IMR-90 (cell line): ENCODE data around the gene CCDC88A. TPM values are rescaled to one million over a fixed set of nuclear protein-coding genes. Genes with fewer than 3 reads are reported as not detected.

Experiments used
- ATAC-seq: fragments of 200-7000 bp; cut with Tn5 transposase; 2 replicates; pipeline ENCODE4 v1.9.1; 2020; ENCODE audit warnings: low read depth, mild to moderate bottlenecking, moderate library complexity
- BruUV-seq: library from RNA; stranded (reverse); fragments of 400-500 nt; replicated peaks from 2 replicates; lab custom pipeline; 2021; lab: Mats Ljungman, UMichigan
- CTCF ChIA-PET: fragments of 300-600 bp; formaldehyde crosslinking; extraction: SDS; loops from one replicate; lab custom pipeline; 2021; ENCODE audit warnings: antibody characterized with exemption; lab: Yijun Ruan, JAX
- POLR2A ChIA-PET: fragments of 300-600 bp; sonication (Branson Sonifier 250); formaldehyde crosslinking; loops from one replicate; lab custom pipeline; 2022; ENCODE audit warnings: antibody characterized with exemption; ENCODE audit not compliant: unreplicated experiment; lab: Charles Lee
- DNase-seq: peaks from one replicate; pipeline ENCODE4 v3.0.0; 2013
- H2AFZ ChIP-seq: replicated peaks from 2 replicates; pipeline ENCODE3; 2013; ENCODE audit warnings: low read length, mild to moderate bottlenecking; ENCODE audit not compliant: poor library complexity
- H2AK5ac ChIP-seq: 2 replicates; pipeline ENCODE4 v1.6.1; 2013; ENCODE audit warnings: low read depth, low read length, inconsistent platforms
- H2AK9ac ChIP-seq: replicated peaks from 2 replicates; pipeline ENCODE3; 2013; ENCODE audit warnings: mild to moderate bottlenecking, low read depth, low read length, moderate library complexity; ENCODE audit not compliant: poor library complexity
- H2BK120ac ChIP-seq: 2 replicates; pipeline ENCODE4 v1.6.1; 2013; ENCODE audit warnings: low read depth, low read length, inconsistent platforms
- H2BK15ac ChIP-seq: 3 replicates; pipeline ENCODE4 v1.6.1; 2013; ENCODE audit warnings: low read depth, low read length, inconsistent platforms
- H2BK20ac ChIP-seq: 2 replicates; pipeline ENCODE4 v1.6.1; 2013; ENCODE audit warnings: low read depth, mild to moderate bottlenecking, inconsistent platforms, low read length, moderate library complexity
- H2BK5ac ChIP-seq: 2 replicates; pipeline ENCODE4 v1.6.1; 2013; ENCODE audit warnings: mild to moderate bottlenecking, low read depth, low read length, inconsistent platforms; ENCODE audit not compliant: poor library complexity, severe bottlenecking
- H3K14ac ChIP-seq: replicated peaks from 2 replicates; pipeline ENCODE4 v1.6.1; 2013; ENCODE audit warnings: low read depth, low read length, inconsistent platforms
- H3K18ac ChIP-seq: 2 replicates; pipeline ENCODE4 v1.6.1; 2013; ENCODE audit warnings: low read depth, low read length, control low read depth
- H3K23ac ChIP-seq: 2 replicates; pipeline ENCODE4 v1.6.1; 2013; ENCODE audit warnings: low read depth, low read length, inconsistent platforms
- H3K27ac ChIP-seq: 2 replicates; pipeline ENCODE4 v1.5.1; 2013; ENCODE audit warnings: mild to moderate bottlenecking, control low read depth, low read length; ENCODE audit not compliant: insufficient read depth
- H3K27me3 ChIP-seq: 2 replicates; pipeline ENCODE4 v1.6.1; 2013; ENCODE audit warnings: low read length; ENCODE audit not compliant: control insufficient read depth, insufficient read depth
- H3K36me3 ChIP-seq: 2 replicates; pipeline ENCODE4 v1.6.1; 2013; ENCODE audit warnings: low read length, mixed read lengths; ENCODE audit not compliant: control insufficient read depth, insufficient read depth
- H3K4ac ChIP-seq: 2 replicates; pipeline ENCODE4 v1.6.1; 2013; ENCODE audit warnings: low read depth, low read length, inconsistent platforms
- H3K4me1 ChIP-seq: 2 replicates; pipeline ENCODE4 v1.6.1; 2013; ENCODE audit warnings: low read length, mixed read lengths; ENCODE audit not compliant: control insufficient read depth, insufficient read depth
- H3K4me2 ChIP-seq: 2 replicates; pipeline ENCODE4 v1.6.1; 2013; ENCODE audit warnings: low read depth, mild to moderate bottlenecking, control low read depth, low read length, moderate library complexity
- H3K4me3 ChIP-seq: 2 replicates; pipeline ENCODE4 v1.5.1; 2013; ENCODE audit warnings: low read depth, mild to moderate bottlenecking, control low read depth, low read length, moderate library complexity; ENCODE audit not compliant: insufficient read depth
- H3K56ac ChIP-seq: 2 replicates; pipeline ENCODE4 v1.6.1; 2013; ENCODE audit warnings: low read length, inconsistent platforms; ENCODE audit not compliant: insufficient read depth; ENCODE audit errors: extremely low read depth
- H3K79me1 ChIP-seq, 2 experiments: 2 replicates each; pipeline ENCODE4 v1.6.1; 2013; ENCODE audit warnings: low read length in 2 of 2, inconsistent platforms in 1 of 2, low read depth in 1 of 2
- H3K9ac ChIP-seq: 2 replicates; pipeline ENCODE4 v1.6.1; 2013; ENCODE audit warnings: low read depth, low read length, control low read depth
- H3K9me1 ChIP-seq: 2 replicates; pipeline ENCODE4 v1.6.1; 2013; ENCODE audit warnings: low read length, inconsistent platforms; ENCODE audit not compliant: insufficient read depth
- H3K9me3 ChIP-seq: 2 replicates; pipeline ENCODE4 v1.6.1; 2013; ENCODE audit warnings: low read length; ENCODE audit not compliant: control insufficient read depth, insufficient read depth
- H4K20me1 ChIP-seq: 2 replicates; pipeline ENCODE4 v1.6.1; 2013; ENCODE audit warnings: low read length, inconsistent platforms; ENCODE audit not compliant: insufficient read depth
- H4K5ac ChIP-seq: 2 replicates; pipeline ENCODE4 v1.6.1; 2013; ENCODE audit warnings: mild to moderate bottlenecking, low read depth, low read length, control low read depth
- H4K8ac ChIP-seq, 2 experiments: 2 replicates each; pipeline ENCODE4 v1.6.1; 2013; ENCODE audit warnings: low read depth in 2 of 2, low read length in 2 of 2, control low read depth in 1 of 2, inconsistent platforms in 1 of 2
- H4K91ac ChIP-seq: 2 replicates; pipeline ENCODE4 v1.6.1; 2013; ENCODE audit warnings: low read depth, low read length, inconsistent platforms; ENCODE audit not compliant: insufficient read depth
- BHLHE40 ChIP-seq: fragments of 150-350 bp; IDR thresholded peaks from 2 replicates; pipeline ENCODE4 v1.6.1; 2016; ENCODE audit warnings: mild to moderate bottlenecking, low read depth, low read length
- CEBPB ChIP-seq: IDR thresholded peaks from 2 replicates; pipeline ENCODE4 v1.6.1; 2012; ENCODE audit warnings: low read depth, low read length, improper control_type of control experiment
- CHD1 ChIP-seq: IDR thresholded peaks from 2 replicates; pipeline ENCODE4 v1.6.1; 2012; ENCODE audit warnings: low read depth, low read length, improper control_type of control experiment
- ELK1 ChIP-seq: fragments of 150-350 bp; IDR thresholded peaks from 2 replicates; pipeline ENCODE4 v1.6.1; 2016; ENCODE audit warnings: low read depth, mild to moderate bottlenecking, low read length, moderate library complexity, borderline replicate concordance
- FOS ChIP-seq: fragments of 150-350 bp; IDR thresholded peaks from 2 replicates; pipeline ENCODE4 v1.6.1; 2016; ENCODE audit warnings: low read depth, low read length
- MAFK ChIP-seq: IDR thresholded peaks from 2 replicates; pipeline ENCODE4 v1.6.1; 2012; ENCODE audit warnings: low read depth, low read length, improper control_type of control experiment
- MXI1 ChIP-seq: IDR thresholded peaks from 2 replicates; pipeline ENCODE4 v1.6.1; 2012; ENCODE audit warnings: low read depth, mild to moderate bottlenecking, low read length, moderate library complexity, borderline replicate concordance
- NFE2L2 ChIP-seq: fragments of 150-350 bp; IDR thresholded peaks from 2 replicates; pipeline ENCODE4 v1.6.1; 2016; ENCODE audit warnings: low read depth, mild to moderate bottlenecking, low read length
- POLR2A ChIP-seq: IDR thresholded peaks from 2 replicates; pipeline ENCODE4 v1.6.1; 2012; ENCODE audit warnings: mild to moderate bottlenecking, low read depth, low read length
- RAD21 ChIP-seq: IDR thresholded peaks from 2 replicates; pipeline ENCODE4 v1.6.1; 2012; ENCODE audit warnings: low read length, improper control_type of control experiment
- RCOR1 ChIP-seq: IDR thresholded peaks from 2 replicates; pipeline ENCODE4 v1.6.1; 2012; ENCODE audit warnings: mild to moderate bottlenecking, low read length, improper control_type of control experiment; ENCODE audit not compliant: insufficient replicate concordance
- RFX5 ChIP-seq: IDR thresholded peaks from 2 replicates; pipeline ENCODE4 v1.8.0; 2012; ENCODE audit warnings: low read depth, mild to moderate bottlenecking, low read length, moderate library complexity
- SMC3 ChIP-seq: fragments of 150-350 bp; IDR thresholded peaks from 2 replicates; pipeline ENCODE4 v1.6.1; 2016; ENCODE audit warnings: low read depth, mild to moderate bottlenecking, antibody characterized with exemption, low read length, moderate library complexity
- WGBS, 2 experiments: methylation state at CpG; one replicate each; pipeline versions ENCODE4 v1.1.5 to v1.1.7; 2013; ENCODE audit warnings: missing lambda C conversion rate in 2 of 2; ENCODE audit not compliant: insufficient read length in 1 of 2; ENCODE audit errors: extremely low coverage in 2 of 2; 5-methylcytosine and 5-hydroxymethylcytosine counted together
- dilution Hi-C: fragments of 300-500 bp; cut with HindIII; formaldehyde crosslinking; loops from one replicate; pipeline ENCODE4 v1.14.3; 2018; ENCODE audit warnings: low sequenced_read_pairs; ENCODE audit not compliant: unreplicated experiment
- in situ Hi-C: fragments of 300-500 bp; cut with MboI; formaldehyde crosslinking; loops from 3 replicates; pipeline ENCODE4 v1.14.3; 2019; ENCODE audit warnings: low sequenced_read_pairs, inconsistent platforms, mixed read lengths
- intact Hi-C: fragments of 100-400 bp; cut with micrococcal nuclease; formaldehyde crosslinking; loops from 2 replicates; pipeline ENCODE4 v1.10.0; 2022
- polyA plus RNA-seq, 3 experiments: library from polyadenylated mRNA; depleted of rRNA; stranded (reverse); fragments of >200 nt; gene quantifications; 2 replicates each; pipeline ENCODE4 v1.2.3, GENCODE V29; 2012; ENCODE audit warnings: low replicate concordance in 1 of 3
- total RNA-seq: library from RNA; depleted of rRNA; stranded (reverse); fragments of >200 nt; gene quantifications from 2 replicates; pipeline ENCODE4 v1.2.3, GENCODE V29; 2012

CCDC88A gene
- total and polyA plus RNA-seq, 2 of the 4 experiments (the other 2 are of a cell fraction), result 15.6 to 63.8 TPM

- H3K79me1 ChIP-seq, result no peaks in the 10 kb centered on the region
- peak overlapping the region; percentile 5; the same call in 1 of the 2 replicates for H3K4ac ChIP-seq
- H3K56ac ChIP-seq, result no peak overlapping the region
- dilution Hi-C loops (no loop called here), intact Hi-C loops (no loop called here), in situ Hi-C loops (no loop called here)
- DNase-seq (peak; percentile 94), ATAC-seq (peak; percentile 89)
- no peak overlapping the region for H2AK9ac ChIP-seq
- H2AFZ ChIP-seq, result peak overlapping the region; percentile 4
- H3K18ac ChIP-seq, result no peak overlapping the region
- H2BK20ac ChIP-seq, result no peak overlapping the region
- peaks cover 2% of the 10 kb centered on the region; the same call in 1 of the 2 replicates for H3K27me3 ChIP-seq
- H3K9ac ChIP-seq, result no peak overlapping the region
- H3K36me3 ChIP-seq, result no peaks in the 10 kb centered on the region
- no peak overlapping the region for H3K23ac ChIP-seq
- H3K14ac ChIP-seq, result no peak overlapping the region
- H2BK5ac ChIP-seq, result no peak overlapping the region
- H3K4me1 ChIP-seq, result peaks cover 4% of the 10 kb centered on the region
- H3K4me3 ChIP-seq, result no peak overlapping the region
- H2BK15ac ChIP-seq, result no peak overlapping the region; the same call in 2 of the 3 replicates
- BruUV-seq, result no TSS peak
- H3K9me1 ChIP-seq, result peaks cover 6% of the 10 kb centered on the region; the same call in 1 of the 2 replicates
- no peak overlapping the region for H4K91ac ChIP-seq
- H2BK120ac ChIP-seq, result peak overlapping the region; percentile 12; the same call in 1 of the 2 replicates
- H4K5ac ChIP-seq, result no peak overlapping the region
- H4K8ac ChIP-seq, result peak overlapping the region in 1 of 2 experiments; percentile 14; a peak in 1 of 4 replicates
- no CpG with 5 or more reads among the region's 3 CpGs for WGBS, 2 experiments
- no peaks in the 10 kb centered on the region for H3K9me3 ChIP-seq
- CTCF ChIA-PET, result no interaction called here
- no peak for TF ChIP-seq MXI1
- TF ChIP-seq MAFK, result peak; percentile 27; the same call in 1 of the 2 replicates
- TF ChIP-seq CEBPB, result peak; percentile 97
- TF ChIP-seq FOS, result peak; percentile 84
- no peak for TF ChIP-seq NFE2L2
- no peak for TF ChIP-seq SMC3
- peak; percentile 72 for TF ChIP-seq BHLHE40
- no peak for TF ChIP-seq POLR2A
- peak; percentile 77 for TF ChIP-seq RCOR1
- no peak for TF ChIP-seq CHD1
- no peak for TF ChIP-seq RFX5
- no peak for TF ChIP-seq RAD21
- no peak for TF ChIP-seq ELK1
- H4K20me1 ChIP-seq, result no peaks in the 10 kb centered on the region
- no peak overlapping the region for H2AK5ac ChIP-seq
- H3K27ac ChIP-seq, result no peak overlapping the region
- POLR2A ChIA-PET, result no interaction called here
- peak overlapping the region; percentile 1; the same call in 1 of the 2 replicates for H3K4me2 ChIP-seq
Measured at GRCh38 chr2:55425431-55425831, 5.8 kb upstream of the CCDC88A start.
